Stimulated activated CD8-positive, alpha-beta memory T cell treated with anti-CD3 and anti-CD28 coated beads, Interleukin-15, amount 100 ng/mL, for 4 hours (primary cell): ENCODE results near the gene PCDHGA11.
"Not testable (repeated sequence)": the region's sequence is repeated elsewhere in the genome, so short reads cannot be mapped to it uniquely, and the experiment has no call there.

Source experiments
- DNase-seq, 2 donors: peaks; one replicate each; pipeline ENCODE4 v3.0.0-alpha.2; 2020; ENCODE audit warnings: low read depth in 2 of 2

The PCDHGA11 gene

DNA sequence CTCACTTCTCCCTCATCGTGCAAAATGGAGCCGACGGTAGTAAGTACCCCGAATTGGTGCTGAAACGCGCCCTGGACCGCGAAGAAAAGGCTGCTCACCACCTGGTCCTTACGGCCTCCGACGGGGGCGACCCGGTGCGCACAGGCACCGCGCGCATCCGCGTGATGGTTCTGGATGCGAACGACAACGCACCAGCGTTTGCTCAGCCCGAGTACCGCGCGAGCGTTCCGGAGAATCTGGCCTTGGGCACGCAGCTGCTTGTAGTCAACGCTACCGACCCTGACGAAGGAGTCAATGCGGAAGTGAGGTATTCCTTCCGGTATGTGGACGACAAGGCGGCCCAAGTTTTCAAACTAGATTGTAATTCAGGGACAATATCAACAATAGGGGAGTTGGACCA, 10.4 kb downstream of the PCDHGA11 start:
- no peak for DNase-seq

DNA sequence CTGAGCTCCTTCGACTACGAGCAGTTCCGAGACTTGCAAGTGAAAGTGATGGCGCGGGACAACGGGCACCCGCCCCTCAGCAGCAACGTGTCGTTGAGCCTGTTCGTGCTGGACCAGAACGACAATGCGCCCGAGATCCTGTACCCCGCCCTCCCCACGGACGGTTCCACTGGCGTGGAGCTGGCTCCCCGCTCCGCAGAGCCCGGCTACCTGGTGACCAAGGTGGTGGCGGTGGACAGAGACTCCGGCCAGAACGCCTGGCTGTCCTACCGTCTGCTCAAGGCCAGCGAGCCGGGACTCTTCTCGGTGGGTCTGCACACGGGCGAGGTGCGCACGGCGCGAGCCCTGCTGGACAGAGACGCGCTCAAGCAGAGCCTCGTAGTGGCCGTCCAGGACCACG, 11.5 kb downstream of the PCDHGA11 start:
- DNase-seq, result not testable (repeated sequence)

DNA sequence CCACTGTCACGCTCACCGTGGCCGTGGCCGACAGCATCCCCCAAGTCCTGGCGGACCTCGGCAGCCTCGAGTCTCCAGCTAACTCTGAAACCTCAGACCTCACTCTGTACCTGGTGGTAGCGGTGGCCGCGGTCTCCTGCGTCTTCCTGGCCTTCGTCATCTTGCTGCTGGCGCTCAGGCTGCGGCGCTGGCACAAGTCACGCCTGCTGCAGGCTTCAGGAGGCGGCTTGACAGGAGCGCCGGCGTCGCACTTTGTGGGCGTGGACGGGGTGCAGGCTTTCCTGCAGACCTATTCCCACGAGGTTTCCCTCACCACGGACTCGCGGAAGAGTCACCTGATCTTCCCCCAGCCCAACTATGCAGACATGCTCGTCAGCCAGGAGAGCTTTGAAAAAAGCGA, 11.9 kb downstream of the PCDHGA11 start:
- not testable (repeated sequence) for DNase-seq

DNA sequence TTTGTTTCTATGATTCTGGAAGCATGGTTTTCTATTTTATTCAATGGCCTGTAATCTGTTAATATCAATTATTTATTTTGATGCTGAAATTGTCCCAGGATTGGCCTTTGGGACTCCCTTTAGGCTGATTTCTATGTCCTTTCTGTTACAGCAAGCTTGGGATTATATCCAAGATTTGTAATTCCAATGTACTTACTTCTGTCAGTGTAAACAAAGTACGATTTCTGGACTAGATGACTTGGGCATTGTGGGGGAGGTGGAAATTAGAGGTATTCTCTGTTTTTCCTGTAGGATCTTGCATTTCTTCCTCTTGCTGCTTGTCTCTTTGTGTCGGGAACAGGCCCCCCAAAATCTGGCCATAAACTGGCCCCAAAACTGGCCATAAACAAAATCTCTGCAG, 13.2 kb downstream of the PCDHGA11 start:
- no peak for DNase-seq

DNA sequence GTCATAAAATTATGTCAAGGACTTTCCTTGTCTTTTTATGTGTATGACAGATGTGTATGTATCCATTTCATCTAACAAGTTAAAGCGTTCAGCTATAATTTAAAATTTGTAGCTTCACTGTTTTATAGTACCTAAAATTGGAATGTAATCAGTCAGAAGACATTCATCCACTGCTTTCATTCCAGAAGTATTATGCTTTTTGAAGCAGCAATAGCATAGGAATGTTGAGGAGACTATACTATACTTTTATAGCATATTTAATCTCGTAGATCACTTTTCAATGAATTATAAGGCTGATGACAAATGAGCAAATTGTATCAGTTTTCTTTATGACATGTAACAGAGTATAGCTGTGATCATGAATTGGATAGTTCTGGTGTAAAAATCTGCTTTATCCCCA, 16.4 kb downstream of the PCDHGA11 start:
- no peak for DNase-seq

DNA sequence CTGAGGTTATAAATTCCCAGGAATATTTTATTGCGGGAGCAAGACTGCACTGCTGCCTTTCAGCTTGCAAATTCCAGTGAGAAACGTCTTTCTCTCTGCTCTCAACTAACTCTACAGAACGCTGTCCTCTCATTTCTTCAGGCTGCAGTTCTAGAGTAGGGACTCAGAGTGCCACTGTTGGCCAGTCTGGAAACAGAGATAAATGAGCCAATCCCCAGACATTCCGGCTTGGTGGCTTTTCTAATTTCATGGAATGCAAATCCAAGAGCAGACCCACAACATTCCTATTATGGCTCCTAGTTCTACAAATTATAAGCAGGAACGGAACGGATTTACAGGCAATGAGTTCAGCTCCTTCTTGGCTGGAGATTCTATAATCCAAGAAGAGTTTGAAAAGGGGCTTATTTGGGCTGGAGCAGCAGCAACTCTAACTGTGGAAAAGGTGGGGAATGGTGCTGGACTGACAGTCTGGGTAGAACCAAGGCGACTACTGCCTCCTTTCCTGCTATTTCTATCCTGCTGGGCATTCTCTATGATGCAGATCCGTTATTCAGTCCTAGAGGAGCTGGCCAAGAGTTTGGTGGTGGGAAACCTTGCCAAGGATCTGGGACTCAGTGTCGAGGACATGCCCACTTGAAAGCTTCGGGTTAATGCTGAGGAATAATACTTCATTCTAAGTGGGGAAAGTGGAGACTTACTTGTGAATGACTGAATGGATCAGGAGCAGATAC, 18.7 kb downstream of the PCDHGA11 start:
- no peak for DNase-seq

DNA sequence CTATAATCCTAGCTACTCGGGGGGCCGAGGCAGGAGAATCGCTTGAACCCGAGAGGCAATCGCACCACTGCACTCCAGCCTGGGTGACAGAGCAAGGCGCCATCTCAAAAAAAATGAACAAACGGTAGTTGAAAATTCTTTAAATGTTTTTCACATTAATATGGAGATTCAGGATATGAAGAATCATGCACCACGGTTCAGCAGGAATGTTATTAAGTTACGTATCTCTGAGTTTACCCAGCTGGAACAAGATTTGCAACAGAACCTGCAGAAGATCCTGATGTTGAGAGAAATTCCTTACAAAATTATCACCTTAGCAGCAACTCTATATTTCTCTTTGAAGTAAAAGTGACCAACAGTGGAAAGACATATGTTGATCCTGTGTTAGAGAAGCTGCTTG, 19.5 kb downstream of the PCDHGA11 start:
- DNase-seq, result no peak

DNA sequence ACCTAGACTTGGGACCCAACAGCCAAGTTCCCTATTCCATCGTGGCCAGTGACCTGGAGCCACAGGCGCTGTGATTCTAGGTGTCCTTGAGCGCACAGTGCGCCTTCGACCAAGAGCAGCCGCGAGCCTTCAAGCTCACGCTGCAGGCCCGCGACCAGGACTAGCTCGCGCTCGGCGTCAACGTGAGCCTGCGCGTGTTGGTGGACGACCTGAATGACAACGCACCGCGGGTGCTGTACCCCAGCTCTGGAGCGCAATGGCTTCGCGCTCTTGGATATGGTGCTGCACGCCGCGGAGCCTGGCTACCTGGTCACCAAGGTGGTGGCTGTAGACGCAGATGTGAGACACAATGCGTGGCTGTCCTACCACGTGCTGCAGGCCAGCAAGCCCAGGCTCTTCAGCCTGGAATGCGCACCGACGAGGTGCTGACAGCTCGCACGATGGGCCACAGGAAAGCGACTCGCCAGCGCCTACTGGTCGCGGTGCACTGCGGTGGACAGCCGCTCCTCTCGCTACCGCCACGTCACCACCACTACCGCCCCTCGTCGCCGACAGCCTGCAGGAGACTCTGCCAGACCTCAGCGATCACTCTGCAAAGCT, 20.8 kb downstream of the PCDHGA11 start:
- no peak for DNase-seq

DNA sequence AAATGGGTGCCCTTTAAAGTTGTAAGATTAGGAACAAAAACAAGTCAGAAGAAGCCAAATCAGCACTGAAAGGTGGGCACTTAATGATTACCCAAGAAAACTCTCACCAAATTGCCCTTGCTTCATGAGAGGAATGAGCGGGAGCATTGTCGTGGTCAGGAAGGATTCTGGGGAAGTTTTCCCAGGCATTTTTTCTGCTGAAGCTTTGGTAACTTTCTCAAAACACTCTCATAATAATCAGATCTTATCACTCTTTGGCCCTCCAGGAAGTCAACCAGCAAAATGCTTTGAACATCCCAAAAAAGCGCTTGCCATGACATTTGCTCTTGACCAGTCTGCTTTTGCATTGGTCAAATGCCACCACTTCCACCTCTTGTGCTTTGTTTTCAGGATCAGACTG, 44.5 kb downstream of the PCDHGA11 start:
- DNase-seq, result no peak
